Tracheal epithelial cell (primary cell): ENCODE results near the gene STEAP4. TPM values are rescaled to one million over a fixed set of nuclear protein-coding genes. Genes with fewer than 3 reads are reported as not detected.

Experiments used
- total RNA-seq: library from RNA; depleted of rRNA; stranded (reverse); fragments of >200 nt; gene quantifications from 2 replicates; pipeline ENCODE4 v1.2.1, GENCODE V29; 2014

Gene STEAP4
- total RNA-seq = 2.1 and 5.1 TPM in 2 replicates

GRCh38 chr7:88306590-88307048 is at the start of gene STEAP4:
Gene STEAP4 (minus strand): TSS chr7:88306894. CDS start chr7:88284269, 22,625 bp downstream.

Other genes starting within 250 kb of the STEAP4 start
- 80.1 and 142 TPM in 2 replicates for gene SRI, start 86.9 kb downstream of the STEAP4 start, total RNA-seq